IMR-90 (cell line): ENCODE data around the gene EXOG. TPM values are rescaled to one million over a fixed set of nuclear protein-coding genes. Genes with fewer than 3 reads are reported as not detected.

Experiments
- ATAC-seq: fragments of 200-7000 bp; cut with Tn5 transposase; 2 replicates; pipeline ENCODE4 v1.9.1; 2020; ENCODE audit warnings: low read depth, mild to moderate bottlenecking, moderate library complexity
- BruUV-seq: library from RNA; stranded (reverse); fragments of 400-500 nt; replicated peaks from 2 replicates; lab custom pipeline; 2021; lab: Mats Ljungman, UMichigan
- CTCF ChIA-PET: fragments of 300-600 bp; formaldehyde crosslinking; extraction: SDS; loops from one replicate; lab custom pipeline; 2021; ENCODE audit warnings: antibody characterized with exemption; lab: Yijun Ruan, JAX
- POLR2A ChIA-PET: fragments of 300-600 bp; sonication (Branson Sonifier 250); formaldehyde crosslinking; loops from one replicate; lab custom pipeline; 2022; ENCODE audit warnings: antibody characterized with exemption; ENCODE audit not compliant: unreplicated experiment; lab: Charles Lee
- DNase-seq: peaks from one replicate; pipeline ENCODE4 v3.0.0; 2013
- H2AFZ ChIP-seq: replicated peaks from 2 replicates; pipeline ENCODE3; 2013; ENCODE audit warnings: low read length, mild to moderate bottlenecking; ENCODE audit not compliant: poor library complexity
- H2AK5ac ChIP-seq: 2 replicates; pipeline ENCODE4 v1.6.1; 2013; ENCODE audit warnings: low read depth, low read length, inconsistent platforms
- H2AK9ac ChIP-seq: replicated peaks from 2 replicates; pipeline ENCODE3; 2013; ENCODE audit warnings: mild to moderate bottlenecking, low read depth, low read length, moderate library complexity; ENCODE audit not compliant: poor library complexity
- H2BK120ac ChIP-seq: 2 replicates; pipeline ENCODE4 v1.6.1; 2013; ENCODE audit warnings: low read depth, low read length, inconsistent platforms
- H2BK15ac ChIP-seq: 3 replicates; pipeline ENCODE4 v1.6.1; 2013; ENCODE audit warnings: low read depth, low read length, inconsistent platforms
- H2BK20ac ChIP-seq: 2 replicates; pipeline ENCODE4 v1.6.1; 2013; ENCODE audit warnings: low read depth, mild to moderate bottlenecking, inconsistent platforms, low read length, moderate library complexity
- H2BK5ac ChIP-seq: 2 replicates; pipeline ENCODE4 v1.6.1; 2013; ENCODE audit warnings: mild to moderate bottlenecking, low read depth, low read length, inconsistent platforms; ENCODE audit not compliant: poor library complexity, severe bottlenecking
- H3K14ac ChIP-seq: replicated peaks from 2 replicates; pipeline ENCODE4 v1.6.1; 2013; ENCODE audit warnings: low read depth, low read length, inconsistent platforms
- H3K18ac ChIP-seq: 2 replicates; pipeline ENCODE4 v1.6.1; 2013; ENCODE audit warnings: low read depth, low read length, control low read depth
- H3K23ac ChIP-seq: 2 replicates; pipeline ENCODE4 v1.6.1; 2013; ENCODE audit warnings: low read depth, low read length, inconsistent platforms
- H3K27ac ChIP-seq: 2 replicates; pipeline ENCODE4 v1.5.1; 2013; ENCODE audit warnings: mild to moderate bottlenecking, control low read depth, low read length; ENCODE audit not compliant: insufficient read depth
- H3K27me3 ChIP-seq: 2 replicates; pipeline ENCODE4 v1.6.1; 2013; ENCODE audit warnings: low read length; ENCODE audit not compliant: control insufficient read depth, insufficient read depth
- H3K36me3 ChIP-seq: 2 replicates; pipeline ENCODE4 v1.6.1; 2013; ENCODE audit warnings: low read length, mixed read lengths; ENCODE audit not compliant: control insufficient read depth, insufficient read depth
- H3K4ac ChIP-seq: 2 replicates; pipeline ENCODE4 v1.6.1; 2013; ENCODE audit warnings: low read depth, low read length, inconsistent platforms
- H3K4me1 ChIP-seq: 2 replicates; pipeline ENCODE4 v1.6.1; 2013; ENCODE audit warnings: low read length, mixed read lengths; ENCODE audit not compliant: control insufficient read depth, insufficient read depth
- H3K4me2 ChIP-seq: 2 replicates; pipeline ENCODE4 v1.6.1; 2013; ENCODE audit warnings: low read depth, mild to moderate bottlenecking, control low read depth, low read length, moderate library complexity
- H3K4me3 ChIP-seq: 2 replicates; pipeline ENCODE4 v1.5.1; 2013; ENCODE audit warnings: low read depth, mild to moderate bottlenecking, control low read depth, low read length, moderate library complexity; ENCODE audit not compliant: insufficient read depth
- H3K56ac ChIP-seq: 2 replicates; pipeline ENCODE4 v1.6.1; 2013; ENCODE audit warnings: low read length, inconsistent platforms; ENCODE audit not compliant: insufficient read depth; ENCODE audit errors: extremely low read depth
- H3K79me1 ChIP-seq, 2 experiments: 2 replicates each; pipeline ENCODE4 v1.6.1; 2013; ENCODE audit warnings: low read length in 2 of 2, inconsistent platforms in 1 of 2, low read depth in 1 of 2
- H3K9ac ChIP-seq: 2 replicates; pipeline ENCODE4 v1.6.1; 2013; ENCODE audit warnings: low read depth, low read length, control low read depth
- H3K9me1 ChIP-seq: 2 replicates; pipeline ENCODE4 v1.6.1; 2013; ENCODE audit warnings: low read length, inconsistent platforms; ENCODE audit not compliant: insufficient read depth
- H3K9me3 ChIP-seq: 2 replicates; pipeline ENCODE4 v1.6.1; 2013; ENCODE audit warnings: low read length; ENCODE audit not compliant: control insufficient read depth, insufficient read depth
- H4K20me1 ChIP-seq: 2 replicates; pipeline ENCODE4 v1.6.1; 2013; ENCODE audit warnings: low read length, inconsistent platforms; ENCODE audit not compliant: insufficient read depth
- H4K5ac ChIP-seq: 2 replicates; pipeline ENCODE4 v1.6.1; 2013; ENCODE audit warnings: mild to moderate bottlenecking, low read depth, low read length, control low read depth
- H4K8ac ChIP-seq, 2 experiments: 2 replicates each; pipeline ENCODE4 v1.6.1; 2013; ENCODE audit warnings: low read depth in 2 of 2, low read length in 2 of 2, control low read depth in 1 of 2, inconsistent platforms in 1 of 2
- H4K91ac ChIP-seq: 2 replicates; pipeline ENCODE4 v1.6.1; 2013; ENCODE audit warnings: low read depth, low read length, inconsistent platforms; ENCODE audit not compliant: insufficient read depth
- FOS ChIP-seq: fragments of 150-350 bp; IDR thresholded peaks from 2 replicates; pipeline ENCODE4 v1.6.1; 2016; ENCODE audit warnings: low read depth, low read length
- MAFK ChIP-seq: IDR thresholded peaks from 2 replicates; pipeline ENCODE4 v1.6.1; 2012; ENCODE audit warnings: low read depth, low read length, improper control_type of control experiment
- MAZ ChIP-seq: IDR thresholded peaks from 2 replicates; pipeline ENCODE4 v1.6.1; 2012; ENCODE audit warnings: low read depth, mild to moderate bottlenecking, low read length, improper control_type of control experiment, moderate library complexity, borderline replicate concordance
- POLR2A ChIP-seq: IDR thresholded peaks from 2 replicates; pipeline ENCODE4 v1.6.1; 2012; ENCODE audit warnings: mild to moderate bottlenecking, low read depth, low read length
- RAD21 ChIP-seq: IDR thresholded peaks from 2 replicates; pipeline ENCODE4 v1.6.1; 2012; ENCODE audit warnings: low read length, improper control_type of control experiment
- RCOR1 ChIP-seq: IDR thresholded peaks from 2 replicates; pipeline ENCODE4 v1.6.1; 2012; ENCODE audit warnings: mild to moderate bottlenecking, low read length, improper control_type of control experiment; ENCODE audit not compliant: insufficient replicate concordance
- RFX5 ChIP-seq: IDR thresholded peaks from 2 replicates; pipeline ENCODE4 v1.8.0; 2012; ENCODE audit warnings: low read depth, mild to moderate bottlenecking, low read length, moderate library complexity
- SMC3 ChIP-seq: fragments of 150-350 bp; IDR thresholded peaks from 2 replicates; pipeline ENCODE4 v1.6.1; 2016; ENCODE audit warnings: low read depth, mild to moderate bottlenecking, antibody characterized with exemption, low read length, moderate library complexity
- dilution Hi-C: fragments of 300-500 bp; cut with HindIII; formaldehyde crosslinking; loops from one replicate; pipeline ENCODE4 v1.14.3; 2018; ENCODE audit warnings: low sequenced_read_pairs; ENCODE audit not compliant: unreplicated experiment
- in situ Hi-C: fragments of 300-500 bp; cut with MboI; formaldehyde crosslinking; loops from 3 replicates; pipeline ENCODE4 v1.14.3; 2019; ENCODE audit warnings: low sequenced_read_pairs, inconsistent platforms, mixed read lengths
- intact Hi-C: fragments of 100-400 bp; cut with micrococcal nuclease; formaldehyde crosslinking; loops from 2 replicates; pipeline ENCODE4 v1.10.0; 2022
- polyA plus RNA-seq, 3 experiments: library from polyadenylated mRNA; depleted of rRNA; stranded (reverse); fragments of >200 nt; gene quantifications; 2 replicates each; pipeline ENCODE4 v1.2.3, GENCODE V29; 2012; ENCODE audit warnings: low replicate concordance in 1 of 3
- total RNA-seq: library from RNA; depleted of rRNA; stranded (reverse); fragments of >200 nt; gene quantifications from 2 replicates; pipeline ENCODE4 v1.2.3, GENCODE V29; 2012
- TF ChIP-seq, protein P1 (sequence below): fragments of 150-350 bp; IDR thresholded peaks from 2 replicates; pipeline ENCODE4 v1.6.1; 2016; ENCODE audit warnings: low read depth, mild to moderate bottlenecking, low read length, moderate library complexity, borderline replicate concordance
- TF ChIP-seq, protein P2 (sequence below): fragments of 150-350 bp; IDR thresholded peaks from 2 replicates; pipeline ENCODE4 v1.6.1; 2017; ENCODE audit warnings: mild to moderate bottlenecking, antibody characterized with exemption, low read length, low read depth

The EXOG gene
- total and polyA plus RNA-seq, 2 of the 4 experiments (the other 2 are of a cell fraction): 10.2 to 15.0 TPM

DNA sequence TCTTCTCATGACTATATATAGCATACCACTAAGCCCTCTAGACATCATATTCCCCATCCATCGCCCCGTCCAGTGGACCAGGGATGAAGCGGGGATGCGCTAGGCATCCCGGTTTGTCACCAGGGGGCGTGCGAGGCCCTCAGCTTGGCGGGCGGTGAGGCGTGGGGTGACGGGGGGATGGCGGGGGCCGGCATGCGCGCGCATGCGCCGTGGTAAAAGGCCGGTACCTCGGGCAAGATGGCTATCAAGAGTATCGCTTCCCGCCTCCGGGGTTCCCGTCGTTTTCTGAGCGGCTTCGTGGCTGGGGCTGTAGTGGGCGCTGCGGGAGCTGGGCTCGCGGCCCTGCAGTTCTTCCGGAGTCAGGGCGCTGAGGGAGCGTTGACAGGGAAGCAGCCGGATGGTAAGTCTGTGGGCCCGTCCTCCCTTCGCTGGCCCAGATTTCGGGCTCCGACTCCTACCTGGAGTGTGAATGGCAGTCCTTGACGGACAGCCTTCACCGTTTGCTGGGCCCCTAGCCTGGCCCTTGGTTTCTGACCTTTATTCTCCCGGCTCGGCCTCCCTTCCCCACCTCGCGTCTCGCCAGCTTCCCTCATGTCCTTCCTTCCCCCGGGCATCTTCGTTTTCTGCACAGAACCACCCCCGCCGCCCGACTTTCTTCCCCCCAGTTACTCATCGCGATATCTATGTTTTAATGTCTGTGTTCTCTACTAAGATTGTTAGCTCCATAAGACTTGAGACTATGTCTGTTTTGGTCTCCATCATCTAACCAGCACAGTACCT is at the start of gene EXOG (continued):
- TF ChIP-seq RCOR1 (peak; percentile 60), RFX5 (no peak), POLR2A (0 out of 2 replicates have a peak, but pooled peaks have one; percentile 20), SMC3 (peak; percentile 64), FOS (no peak), MAFK (no peak)

DNA sequence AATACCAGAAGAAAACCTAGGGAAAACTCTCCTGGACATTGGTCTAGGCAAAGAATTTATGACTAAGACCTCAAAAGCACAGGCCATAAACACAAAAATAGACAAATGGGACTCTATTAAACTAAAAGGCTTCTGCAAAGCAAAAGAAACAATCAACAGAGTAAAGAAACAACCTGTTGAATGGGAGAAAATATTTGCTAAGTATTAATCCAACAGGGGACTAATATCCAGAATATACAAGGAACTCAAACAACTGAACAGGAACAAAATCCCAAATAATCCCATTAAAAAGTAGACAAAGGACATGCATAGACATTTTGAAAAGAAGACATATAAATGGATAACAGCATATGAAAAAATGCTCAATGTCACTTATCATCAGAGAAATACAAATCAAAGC is 49.3 kb upstream of the EXOG start:
- no peak overlapping the region for H2BK5ac ChIP-seq
- ChIA-PET POLR2A (no interaction called here), CTCF (no interaction called here)
- no peak overlapping the region for H4K5ac ChIP-seq
- ATAC-seq (no peak), DNase-seq (no peak)
- intact Hi-C loops: no loop called here
- no peaks in the 10 kb centered on the region for H4K20me1 ChIP-seq
- no peaks in the 10 kb centered on the region for H3K36me3 ChIP-seq
- TF ChIP-seq, protein P1, sequence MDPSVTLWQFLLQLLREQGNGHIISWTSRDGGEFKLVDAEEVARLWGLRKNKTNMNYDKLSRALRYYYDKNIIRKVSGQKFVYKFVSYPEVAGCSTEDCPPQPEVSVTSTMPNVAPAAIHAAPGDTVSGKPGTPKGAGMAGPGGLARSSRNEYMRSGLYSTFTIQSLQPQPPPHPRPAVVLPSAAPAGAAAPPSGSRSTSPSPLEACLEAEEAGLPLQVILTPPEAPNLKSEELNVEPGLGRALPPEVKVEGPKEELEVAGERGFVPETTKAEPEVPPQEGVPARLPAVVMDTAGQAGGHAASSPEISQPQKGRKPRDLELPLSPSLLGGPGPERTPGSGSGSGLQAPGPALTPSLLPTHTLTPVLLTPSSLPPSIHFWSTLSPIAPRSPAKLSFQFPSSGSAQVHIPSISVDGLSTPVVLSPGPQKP: no peak
- no peak for TF ChIP-seq MAFK
- no peak for TF ChIP-seq RFX5
- TF ChIP-seq, protein P2, sequence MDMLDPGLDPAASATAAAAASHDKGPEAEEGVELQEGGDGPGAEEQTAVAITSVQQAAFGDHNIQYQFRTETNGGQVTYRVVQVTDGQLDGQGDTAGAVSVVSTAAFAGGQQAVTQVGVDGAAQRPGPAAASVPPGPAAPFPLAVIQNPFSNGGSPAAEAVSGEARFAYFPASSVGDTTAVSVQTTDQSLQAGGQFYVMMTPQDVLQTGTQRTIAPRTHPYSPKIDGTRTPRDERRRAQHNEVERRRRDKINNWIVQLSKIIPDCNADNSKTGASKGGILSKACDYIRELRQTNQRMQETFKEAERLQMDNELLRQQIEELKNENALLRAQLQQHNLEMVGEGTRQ: no peak
- TF ChIP-seq FOS: no peak
- TF ChIP-seq POLR2A: no peak
- TF ChIP-seq MAZ: no peak
- TF ChIP-seq RAD21: no peak
- no peak overlapping the region for H3K18ac ChIP-seq
- no peak overlapping the region for H3K9ac ChIP-seq
- H3K4me1 ChIP-seq: no peaks in the 10 kb centered on the region
- H3K9me1 ChIP-seq: no peaks in the 10 kb centered on the region
- H3K9me3 ChIP-seq: no peaks in the 10 kb centered on the region
- H3K4me3 ChIP-seq: no peak overlapping the region
- no peaks in the 10 kb centered on the region for H3K79me1 ChIP-seq
- H2AK9ac ChIP-seq: no peak overlapping the region
- H2BK20ac ChIP-seq: no peak overlapping the region
- H2AK5ac ChIP-seq: no peak overlapping the region
- no peak overlapping the region for H3K4ac ChIP-seq
- no peak overlapping the region for H3K23ac ChIP-seq
- no peak overlapping the region for H4K91ac ChIP-seq
- H3K27me3 ChIP-seq: no peaks in the 10 kb centered on the region; the same call in 1 of the 2 replicates
- in situ Hi-C loops: no loop called here
- H2AFZ ChIP-seq: no peak overlapping the region
- H4K8ac ChIP-seq: no peak overlapping the region
- H2BK15ac ChIP-seq: no peak overlapping the region
- H3K56ac ChIP-seq: no peak overlapping the region
- H2BK120ac ChIP-seq: no peak overlapping the region
- dilution Hi-C loops: no loop called here
- no TSS peak for BruUV-seq
- no peak overlapping the region for H3K27ac ChIP-seq
- no peak overlapping the region for H3K4me2 ChIP-seq
- no peak overlapping the region for H3K14ac ChIP-seq
